HG03095 (cell line): ENCODE measurements around the gene P3H3.

Experiments
- ATAC-seq: cut with Tn5 transposase; IDR thresholded peaks from one replicate; pipeline ENCODE4 v1.9.1; 2021; ENCODE audit warnings: moderate library complexity; ENCODE audit not compliant: unreplicated experiment

P3H3 gene

DNA sequence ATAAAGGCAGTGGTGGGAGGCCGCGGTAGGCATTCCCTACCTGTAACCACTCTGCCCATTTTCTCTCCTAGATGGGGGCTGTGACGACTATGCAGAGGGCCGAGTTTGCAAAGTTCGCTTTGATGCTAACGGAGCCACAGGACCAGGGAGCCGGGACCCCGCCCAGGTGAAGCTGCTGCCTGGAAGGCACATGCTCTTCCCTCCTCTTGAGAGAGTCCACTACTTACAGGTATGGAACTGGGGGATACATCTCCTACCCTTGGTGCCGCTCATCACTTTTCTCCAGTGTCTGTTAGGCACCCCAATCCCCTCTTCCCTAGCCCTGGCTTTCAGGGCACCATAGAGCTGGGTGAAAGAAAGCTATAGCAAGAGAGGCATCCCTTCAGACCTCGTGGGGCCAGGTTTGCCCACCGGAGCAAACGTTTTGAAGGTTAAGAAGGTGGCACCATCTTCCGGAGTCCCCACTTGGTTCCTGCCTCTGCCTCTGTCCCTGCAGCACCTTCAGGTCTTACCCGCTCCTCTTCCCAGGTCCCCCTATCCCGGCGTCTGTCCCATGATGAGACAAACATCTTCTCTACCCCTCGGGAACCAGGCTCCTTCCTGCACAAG, 2.0 kb upstream of the P3H3 start:
- ATAC-seq = no peak

- no peak for ATAC-seq
Measured at GRCh38 chr12:6826734-6827436, 1.3 kb upstream of the P3H3 start.

GRCh38 chr12:6827437-6827911, 733 bp upstream of the P3H3 start:
- ATAC-seq = no peak

GRCh38 chr12:6828781-6829535, 751 bp downstream of the P3H3 start:
- ATAC-seq = no peak

GRCh38 chr12:6829536-6830220, 1.5 kb downstream of the P3H3 start:
- no peak for ATAC-seq

GRCh38 chr12:6830286-6830890, 2.2 kb downstream of the P3H3 start:
- ATAC-seq = no peak

- ATAC-seq = no peak
Measured at GRCh38 chr12:6830999-6831398, 2.8 kb downstream of the P3H3 start.

- ATAC-seq = no peak
Measured at GRCh38 chr12:6831450-6831995, 3.3 kb downstream of the P3H3 start.

GRCh38 chr12:6832125-6832524, 3.9 kb downstream of the P3H3 start:
- ATAC-seq = no peak

GRCh38 chr12:6833189-6833890, 5.1 kb downstream of the P3H3 start:
- ATAC-seq = no peak

GRCh38 chr12:6834254-6834653, 6.0 kb downstream of the P3H3 start:
- ATAC-seq = no peak

DNA sequence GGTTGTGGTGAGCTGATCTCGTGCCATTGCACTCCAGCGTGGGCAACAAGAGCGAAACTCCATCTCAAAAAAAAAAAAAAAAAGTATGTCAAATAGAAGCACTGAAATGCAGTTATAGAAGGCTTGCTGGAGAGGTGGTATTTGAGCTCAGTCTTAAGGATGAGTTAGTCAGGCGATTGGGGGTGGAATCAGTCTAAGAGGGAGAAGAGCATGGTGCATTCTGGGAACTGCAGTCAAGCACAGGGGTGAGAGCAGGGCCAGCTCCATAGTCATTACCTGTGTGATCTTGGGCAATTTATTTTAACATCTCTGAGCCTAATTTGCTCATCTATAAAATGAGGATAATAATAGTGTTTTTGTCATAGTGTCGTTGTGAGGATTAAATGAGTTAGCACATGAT, 6.7 kb downstream of the P3H3 start:
- ATAC-seq = no peak

- ATAC-seq = no peak
Measured at GRCh38 chr12:6836851-6837250, 8.6 kb downstream of the P3H3 start.

DNA sequence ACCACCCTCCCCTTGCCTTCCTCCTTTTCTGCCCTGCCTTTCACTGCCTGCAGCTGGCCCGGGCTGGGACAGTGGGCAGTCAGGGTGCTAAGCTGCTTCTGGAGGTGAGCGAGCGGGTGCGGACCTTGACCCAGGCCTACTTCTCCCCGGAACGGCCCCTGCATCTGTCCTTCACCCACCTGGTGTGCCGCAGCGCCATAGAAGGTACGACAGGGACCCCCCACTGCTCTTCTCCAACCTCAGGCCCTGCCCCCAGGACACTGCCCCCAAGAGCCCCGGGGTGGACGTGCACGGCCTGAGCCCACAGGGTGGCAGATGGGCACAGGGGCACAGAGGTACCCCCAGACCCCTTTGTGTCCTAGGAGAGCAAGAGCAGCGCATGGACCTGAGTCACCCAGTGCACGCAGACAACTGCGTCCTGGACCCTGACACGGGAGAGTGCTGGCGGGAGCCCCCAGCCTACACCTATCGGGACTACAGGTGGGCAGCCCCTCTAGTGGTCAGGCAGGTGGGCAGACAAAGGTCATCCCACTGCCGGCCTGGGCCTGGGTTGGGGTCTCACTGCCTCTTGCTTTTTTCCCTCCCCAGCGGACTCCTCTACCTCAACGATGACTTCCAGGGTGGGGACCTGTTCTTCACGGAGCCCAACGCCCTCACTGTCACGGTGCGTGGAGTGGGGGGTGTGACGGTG, 9.3 kb downstream of the P3H3 start:
- no peak for ATAC-seq

DNA sequence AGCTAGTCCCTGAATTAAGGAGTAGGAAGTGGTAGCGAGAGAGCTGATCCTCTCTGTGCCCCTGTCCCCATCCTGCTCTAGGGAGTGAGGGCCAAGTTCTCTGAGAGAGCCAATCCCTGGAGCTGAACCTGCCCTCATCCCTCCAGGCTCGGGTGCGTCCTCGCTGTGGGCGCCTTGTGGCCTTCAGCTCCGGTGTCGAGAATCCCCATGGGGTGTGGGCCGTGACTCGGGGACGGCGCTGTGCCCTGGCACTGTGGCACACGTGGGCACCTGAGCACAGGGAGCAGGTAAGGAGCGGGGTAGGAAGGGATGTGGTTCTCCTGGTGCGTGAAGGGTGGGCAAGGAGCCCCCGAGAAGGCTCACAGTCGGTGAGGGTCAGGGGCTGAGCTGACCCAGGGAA, 10.6 kb downstream of the P3H3 start:
- ATAC-seq = no peak

DNA sequence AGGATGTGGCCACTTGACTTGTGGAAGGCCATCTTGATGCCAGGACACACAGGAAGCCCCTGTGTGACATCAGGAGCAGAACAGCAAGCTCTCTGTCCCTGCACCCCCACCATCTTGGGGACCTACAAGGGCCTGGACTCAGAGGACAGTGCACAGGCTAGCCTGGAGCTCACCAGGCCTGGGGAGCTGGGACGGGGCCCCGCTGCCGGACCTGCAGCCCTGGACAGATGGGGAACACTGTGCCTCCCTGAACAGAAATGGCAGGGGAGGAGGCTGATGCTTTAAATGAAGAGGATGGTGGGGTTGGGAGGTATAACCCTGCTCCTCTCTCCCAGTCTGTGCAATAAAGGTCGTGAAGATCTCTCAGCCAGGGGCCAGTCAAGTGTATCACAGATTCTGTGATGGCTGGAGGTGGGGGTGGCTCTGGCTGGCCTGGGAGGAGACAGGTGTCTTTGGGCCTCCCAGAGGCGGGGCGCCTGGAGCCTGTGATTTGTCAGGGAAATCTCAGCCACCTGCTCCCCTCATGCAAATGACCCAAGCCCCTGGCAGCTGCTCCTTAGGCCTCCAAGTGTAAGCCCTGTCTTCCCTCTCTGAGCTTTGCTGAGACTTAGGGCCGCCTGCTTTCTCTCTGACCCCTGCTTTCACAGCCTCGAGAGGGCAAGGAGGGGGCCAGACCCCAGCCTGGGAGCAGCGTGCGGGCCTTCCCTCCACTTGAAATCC, 11.4 kb downstream of the P3H3 start:
- ATAC-seq = peak; percentile 87

- no peak for ATAC-seq
Measured at GRCh38 chr12:6840330-6840729, 12.1 kb downstream of the P3H3 start.

- ATAC-seq = no peak
Measured at GRCh38 chr12:6840761-6841515, 12.7 kb downstream of the P3H3 start, which contains the start of gene GNB3. Gene GNB3, plus strand, starts transcription at chr12:6840925. Its CDS starts 363 bp downstream, at chr12:6841288.
